Loucy (cell line): ENCODE data around the gene HAUS3.

Experiments used
- H2AFZ ChIP-seq: fragments of 200-600 bp; sonication (generic); 2 replicates; pipeline ENCODE4 v1.6.0; 2016; ENCODE audit warnings: antibody characterized with exemption, mild to moderate bottlenecking, low read length, moderate library complexity
- H3F3A ChIP-seq: fragments of 200-600 bp; 2 replicates; pipeline ENCODE4 v1.6.0; 2016; ENCODE audit warnings: antibody characterized with exemption, low read depth, mild to moderate bottlenecking
- H3K27me3 ChIP-seq: fragments of 200-600 bp; sonication (generic); 2 replicates; pipeline ENCODE4 v1.6.1; 2014; ENCODE audit warnings: low read length, mild to moderate bottlenecking; ENCODE audit not compliant: insufficient read depth, poor library complexity, severe bottlenecking
- H3K36me3 ChIP-seq: fragments of 200-600 bp; sonication (generic); 2 replicates; pipeline ENCODE4 v1.6.1; 2016; ENCODE audit warnings: low read length; ENCODE audit not compliant: insufficient read depth
- H3K4me1 ChIP-seq: fragments of 200-600 bp; sonication (generic); 2 replicates; pipeline ENCODE4 v1.5.1; 2014; ENCODE audit warnings: low read length, mild to moderate bottlenecking; ENCODE audit not compliant: insufficient read depth, poor library complexity, severe bottlenecking
- H3K4me2 ChIP-seq: fragments of 200-600 bp; sonication (generic); 2 replicates; pipeline ENCODE4 v1.6.0; 2014; ENCODE audit warnings: antibody characterized with exemption, low read length, low read depth, mild to moderate bottlenecking; ENCODE audit not compliant: poor library complexity, severe bottlenecking
- H3K4me3 ChIP-seq: fragments of 200-600 bp; sonication (generic); 2 replicates; pipeline ENCODE4 v1.5.1; 2014; ENCODE audit warnings: low read length, mild to moderate bottlenecking, mixed read lengths; ENCODE audit not compliant: poor library complexity, severe bottlenecking
- H3K79me2 ChIP-seq: fragments of 200-600 bp; sonication (generic); 2 replicates; pipeline ENCODE4 v1.6.1; 2014; ENCODE audit warnings: low read length; ENCODE audit not compliant: insufficient read depth
- H3K9ac ChIP-seq: fragments of 200-600 bp; sonication (generic); 2 replicates; pipeline ENCODE4 v1.6.0; 2014; ENCODE audit warnings: mild to moderate bottlenecking, low read depth, low read length, moderate library complexity; ENCODE audit not compliant: poor library complexity, severe bottlenecking
- H3K9me2 ChIP-seq: fragments of 200-600 bp; sonication (generic); replicated peaks from 2 replicates; pipeline ENCODE4 v1.6.1; 2016; ENCODE audit warnings: low read depth, low read length, mixed read lengths
- H3K9me3 ChIP-seq: fragments of 200-600 bp; sonication (generic); 2 replicates; pipeline ENCODE4 v1.6.1; 2014; ENCODE audit warnings: mild to moderate bottlenecking, antibody characterized with exemption, low read length, low read depth; ENCODE audit not compliant: insufficient read depth
- H4K20me1 ChIP-seq: fragments of 200-600 bp; sonication (generic); 2 replicates; pipeline ENCODE4 v1.6.0; 2014; ENCODE audit warnings: antibody characterized with exemption, low read length, mild to moderate bottlenecking; ENCODE audit not compliant: insufficient read depth, poor library complexity, severe bottlenecking
- EZH2phosphoT487 ChIP-seq: fragments of 200-600 bp; IDR thresholded peaks from 2 replicates; pipeline ENCODE4 v1.6.1; 2018; ENCODE audit warnings: antibody characterized with exemption, mild to moderate bottlenecking, moderate library complexity, borderline replicate concordance
- TF ChIP-seq, protein P1 (sequence below): fragments of 200-600 bp; sonication (generic); conservative IDR thresholded peaks from 2 replicates; pipeline ENCODE4 v1.5.1; 2014; ENCODE audit warnings: mild to moderate bottlenecking, antibody characterized with exemption, low read length

The HAUS3 gene

DNA sequence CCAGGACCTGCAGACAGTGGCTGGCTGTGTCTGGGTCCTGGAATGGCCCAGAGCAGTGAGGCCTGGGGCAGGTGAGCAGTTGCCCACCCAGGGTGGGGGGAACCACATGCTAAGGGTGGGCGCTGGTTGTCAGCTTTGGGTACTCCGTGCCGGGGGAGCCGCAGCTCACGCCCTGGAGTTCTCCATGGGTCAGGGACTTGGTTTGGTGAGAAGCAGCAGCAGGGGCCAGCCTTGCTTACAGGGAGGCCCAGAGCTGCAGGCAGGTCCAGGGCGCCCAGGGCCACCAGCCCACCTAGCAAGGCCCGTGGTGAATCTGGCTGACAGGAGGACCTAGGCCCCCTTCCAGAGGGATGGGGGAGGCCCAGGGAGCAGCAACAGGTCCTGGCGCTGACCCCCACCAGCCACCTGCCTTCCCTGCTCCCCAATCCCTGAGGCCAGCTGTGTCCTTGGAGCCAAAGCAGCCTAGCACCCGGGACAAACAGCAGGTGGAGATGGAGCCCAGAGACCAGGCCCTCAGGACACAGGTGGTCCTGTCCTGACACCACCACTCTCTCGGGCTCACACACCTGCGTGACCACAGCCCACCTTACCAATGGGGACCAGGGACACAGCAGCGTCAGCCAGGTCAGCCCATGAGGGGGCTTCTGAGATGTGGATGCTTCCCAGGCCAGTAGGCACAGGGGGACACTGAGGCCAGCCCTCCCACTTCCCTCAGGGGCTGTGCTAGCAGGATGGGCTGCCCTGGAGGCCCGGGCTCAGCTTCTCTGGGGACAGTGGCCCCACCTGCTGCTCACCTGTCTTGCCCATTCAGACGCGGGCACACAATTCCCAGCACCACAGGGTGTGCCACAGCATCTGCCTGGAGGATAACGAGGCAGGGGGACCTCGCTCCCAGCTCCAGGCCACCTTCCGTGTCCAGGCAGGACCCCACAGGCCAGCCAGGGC, 16.4 kb upstream of the HAUS3 start:
- Histone ChIP-seq H4K20me1 (peaks cover 56% of the 10 kb centered on the region), H3K4me3 (peak overlapping the region; percentile 92), H3K27me3 (no peaks in the 10 kb centered on the region), H3K9ac (peak overlapping the region; percentile 79), H3F3A (no peaks in the 10 kb centered on the region), H3K9me3 (no peaks in the 10 kb centered on the region), H3K4me2 (peak overlapping the region; percentile 87), H2AFZ (no peak overlapping the region), H3K9me2 (no peaks in the 10 kb centered on the region), H3K79me2 (peaks cover 58% of the 10 kb centered on the region), H3K36me3 (peaks cover 13% of the 10 kb centered on the region; the same call in 1 of the 2 replicates), H3K4me1 (peaks cover 17% of the 10 kb centered on the region)
- no peak for TF ChIP-seq EZH2phosphoT487
- TF ChIP-seq, protein P1, sequence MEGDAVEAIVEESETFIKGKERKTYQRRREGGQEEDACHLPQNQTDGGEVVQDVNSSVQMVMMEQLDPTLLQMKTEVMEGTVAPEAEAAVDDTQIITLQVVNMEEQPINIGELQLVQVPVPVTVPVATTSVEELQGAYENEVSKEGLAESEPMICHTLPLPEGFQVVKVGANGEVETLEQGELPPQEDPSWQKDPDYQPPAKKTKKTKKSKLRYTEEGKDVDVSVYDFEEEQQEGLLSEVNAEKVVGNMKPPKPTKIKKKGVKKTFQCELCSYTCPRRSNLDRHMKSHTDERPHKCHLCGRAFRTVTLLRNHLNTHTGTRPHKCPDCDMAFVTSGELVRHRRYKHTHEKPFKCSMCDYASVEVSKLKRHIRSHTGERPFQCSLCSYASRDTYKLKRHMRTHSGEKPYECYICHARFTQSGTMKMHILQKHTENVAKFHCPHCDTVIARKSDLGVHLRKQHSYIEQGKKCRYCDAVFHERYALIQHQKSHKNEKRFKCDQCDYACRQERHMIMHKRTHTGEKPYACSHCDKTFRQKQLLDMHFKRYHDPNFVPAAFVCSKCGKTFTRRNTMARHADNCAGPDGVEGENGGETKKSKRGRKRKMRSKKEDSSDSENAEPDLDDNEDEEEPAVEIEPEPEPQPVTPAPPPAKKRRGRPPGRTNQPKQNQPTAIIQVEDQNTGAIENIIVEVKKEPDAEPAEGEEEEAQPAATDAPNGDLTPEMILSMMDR = no peak

DNA sequence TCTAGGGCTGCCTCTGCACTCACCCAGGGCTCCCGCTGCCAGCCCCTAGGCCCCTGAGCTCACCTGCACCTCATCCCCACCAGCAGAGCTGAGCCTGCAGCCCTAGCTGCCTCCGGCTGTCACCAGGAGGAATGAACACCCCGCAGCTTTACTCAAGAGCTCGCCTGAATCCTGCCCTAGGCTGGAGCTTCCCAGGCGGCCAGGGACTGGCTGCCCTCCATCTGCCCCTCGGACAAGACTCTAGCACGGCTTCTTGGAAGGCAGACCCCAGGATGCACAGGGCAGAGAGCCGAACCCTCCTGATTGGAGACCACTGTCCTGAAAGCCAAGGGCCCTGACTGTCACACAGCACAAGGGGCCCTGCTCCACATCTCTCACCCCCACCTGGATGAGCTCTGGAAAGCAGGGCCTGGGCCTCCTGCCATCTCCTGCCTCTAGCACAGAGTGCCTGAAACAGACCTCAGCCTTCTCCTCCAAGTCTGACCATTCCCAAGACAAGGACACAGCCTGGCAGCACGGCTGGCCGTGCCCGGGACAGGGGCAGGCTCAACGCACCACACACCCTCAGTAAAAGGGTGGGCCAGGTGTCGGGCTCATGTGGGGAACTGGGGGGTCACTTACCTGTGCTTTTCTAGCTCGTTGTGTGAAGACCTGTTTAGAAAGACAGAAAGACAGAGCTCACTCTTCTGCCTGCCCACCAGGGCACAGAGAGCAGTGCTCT, 15.6 kb upstream of the HAUS3 start:
- peaks cover 14% of the 10 kb centered on the region; the same call in 1 of the 2 replicates for H3K36me3 ChIP-seq
- H3K4me3 ChIP-seq = peak overlapping the region; percentile 20
- H3K9me3 ChIP-seq = no peaks in the 10 kb centered on the region
- H3K4me1 ChIP-seq = peaks cover 12% of the 10 kb centered on the region
- peaks cover 56% of the 10 kb centered on the region for H4K20me1 ChIP-seq
- TF ChIP-seq EZH2phosphoT487 = no peak
- TF ChIP-seq, protein P1 = no peak
- peak overlapping the region; percentile 87 for H3K4me2 ChIP-seq
- no peaks in the 10 kb centered on the region for H3K27me3 ChIP-seq
- H3K79me2 ChIP-seq = peaks cover 55% of the 10 kb centered on the region
- no peaks in the 10 kb centered on the region for H3F3A ChIP-seq
- H2AFZ ChIP-seq = no peak overlapping the region
- H3K9me2 ChIP-seq = no peaks in the 10 kb centered on the region
- H3K9ac ChIP-seq = no peak overlapping the region

DNA sequence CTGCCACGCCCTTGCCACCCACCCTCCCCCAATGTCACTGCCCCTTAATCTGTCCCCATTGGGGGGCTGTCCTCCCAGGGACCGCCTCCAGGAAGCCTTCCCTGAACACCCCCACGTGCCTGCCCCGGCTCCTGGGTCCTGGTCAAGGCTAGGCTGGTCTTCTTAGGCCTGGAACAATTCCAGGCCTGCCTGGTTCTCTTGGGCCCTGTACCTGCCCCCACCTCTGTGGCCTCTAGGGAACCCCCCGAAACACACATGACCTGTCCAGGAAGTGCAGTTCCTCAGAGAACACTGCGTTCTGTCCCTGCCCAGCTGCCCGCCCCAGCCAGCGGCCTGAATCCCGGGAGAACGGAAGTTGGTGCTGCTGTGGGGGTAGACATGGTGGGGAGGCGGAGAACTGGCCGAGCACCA, 14.9 kb upstream of the HAUS3 start:
- H4K20me1 ChIP-seq = peaks cover 56% of the 10 kb centered on the region
- no peak overlapping the region for H3K4me3 ChIP-seq
- no peak overlapping the region for H3K4me2 ChIP-seq
- no peaks in the 10 kb centered on the region for H3K9me3 ChIP-seq
- TF ChIP-seq, protein P1 = no peak
- no peak for TF ChIP-seq EZH2phosphoT487
- H3K9me2 ChIP-seq = no peaks in the 10 kb centered on the region
- H3K4me1 ChIP-seq = peaks cover 11% of the 10 kb centered on the region
- peaks cover 14% of the 10 kb centered on the region; the same call in 1 of the 2 replicates for H3K36me3 ChIP-seq
- H3K79me2 ChIP-seq = peaks cover 55% of the 10 kb centered on the region
- H3K27me3 ChIP-seq = no peaks in the 10 kb centered on the region
- H3K9ac ChIP-seq = no peak overlapping the region
- no peaks in the 10 kb centered on the region for H3F3A ChIP-seq
- no peak overlapping the region for H2AFZ ChIP-seq
